HG03095 (cell line): ENCODE data around the gene GNAI2.
"Not testable (repeated sequence)": the region's sequence is repeated elsewhere in the genome, so short reads cannot be mapped to it uniquely, and the experiment has no call there.

Experiments used
- ATAC-seq: cut with Tn5 transposase; IDR thresholded peaks from one replicate; pipeline ENCODE4 v1.9.1; 2021; ENCODE audit warnings: moderate library complexity; ENCODE audit not compliant: unreplicated experiment

Gene GNAI2

DNA sequence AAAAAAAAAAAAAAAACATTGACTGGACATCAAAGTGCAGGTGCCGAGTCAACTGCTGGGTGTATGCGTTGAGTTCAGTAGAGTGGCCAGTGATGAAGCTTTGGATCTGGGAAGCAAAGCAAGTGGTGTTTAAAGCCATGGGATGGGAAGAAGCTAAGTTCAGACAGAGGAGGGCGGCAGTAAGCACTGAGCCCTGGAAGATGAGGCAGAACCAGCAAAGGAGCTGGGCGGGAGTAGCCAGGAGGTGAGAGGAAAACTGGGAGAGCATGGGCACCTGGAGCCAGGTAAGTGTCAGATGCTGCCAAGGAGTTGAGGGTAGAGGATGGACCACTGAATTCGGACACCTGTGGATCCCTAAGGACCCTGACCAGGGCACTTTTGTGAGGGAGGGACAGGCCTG, 11.4 kb upstream of the GNAI2 start:
- ATAC-seq: no peak

GRCh38 chr3:50226888-50227389, 9.1 kb upstream of the GNAI2 start:
- peak; percentile 18 for ATAC-seq

DNA sequence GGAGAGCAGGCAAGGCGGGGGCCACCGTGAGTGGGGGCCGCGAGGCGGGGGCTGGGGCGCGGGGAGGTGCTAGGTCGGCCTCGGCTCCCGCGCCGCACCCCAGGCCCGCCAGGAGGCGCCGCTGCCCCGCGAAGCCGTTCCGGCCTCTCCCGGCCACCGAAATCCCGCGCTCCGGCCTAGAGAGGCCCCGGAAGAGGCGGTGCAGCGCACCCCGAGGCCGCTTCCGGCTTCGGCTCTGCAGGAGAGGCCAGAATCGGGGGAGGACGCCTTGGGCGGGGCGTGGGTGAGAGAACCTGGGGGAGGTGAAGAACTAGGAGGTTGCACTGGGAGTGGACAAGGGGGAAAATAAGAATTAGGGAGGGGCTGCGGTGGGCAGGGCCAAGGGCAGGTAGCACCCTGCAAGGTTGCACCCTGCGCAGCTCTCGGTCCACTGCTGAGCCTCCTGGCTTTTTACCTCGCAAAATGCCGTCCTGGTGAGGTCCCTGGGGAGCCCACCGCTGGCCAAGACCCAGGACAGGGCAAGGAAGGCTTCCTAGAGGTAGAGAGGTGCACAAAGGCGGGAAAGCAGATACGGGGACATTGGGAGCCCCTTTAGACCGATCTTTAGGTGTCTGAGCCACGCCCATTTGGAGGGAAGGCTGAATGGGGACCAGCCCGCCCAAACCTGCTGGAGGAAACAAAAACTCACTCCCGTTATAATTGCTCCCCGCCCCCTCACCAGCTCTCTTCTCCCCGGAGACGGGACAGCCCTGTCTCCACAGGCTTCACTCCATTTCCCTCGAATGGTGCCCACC, 8.4 kb upstream of the GNAI2 start:
- peak; percentile 83 for ATAC-seq

DNA sequence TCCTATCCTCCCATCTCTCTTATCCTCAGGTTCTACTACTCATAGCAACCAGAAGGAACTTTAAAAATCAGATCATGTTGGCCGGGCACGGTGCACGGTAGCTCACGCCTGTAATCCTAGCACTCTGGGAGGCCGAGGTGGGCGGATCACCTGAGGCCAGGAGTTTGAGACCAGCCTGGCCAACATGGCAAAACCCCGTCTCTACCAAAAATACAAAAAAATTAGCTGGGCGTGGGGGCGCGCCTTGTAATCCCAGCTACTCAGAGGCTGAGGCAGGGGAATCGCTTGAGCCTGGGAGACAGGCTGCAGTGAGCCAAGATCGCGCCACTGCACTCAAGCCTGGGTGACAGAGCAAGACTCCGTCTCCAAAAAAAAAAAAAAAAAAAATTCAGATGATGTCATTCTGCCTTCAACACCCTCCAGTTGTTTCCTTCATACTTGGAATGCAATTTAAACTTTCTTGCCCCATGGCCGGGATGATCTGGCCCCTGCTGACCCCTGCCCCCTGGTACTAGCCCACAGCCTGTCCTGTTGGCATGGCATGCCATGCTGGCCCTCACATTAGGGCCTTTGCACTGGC, 7.7 kb upstream of the GNAI2 start:
- ATAC-seq: not testable (repeated sequence)

DNA sequence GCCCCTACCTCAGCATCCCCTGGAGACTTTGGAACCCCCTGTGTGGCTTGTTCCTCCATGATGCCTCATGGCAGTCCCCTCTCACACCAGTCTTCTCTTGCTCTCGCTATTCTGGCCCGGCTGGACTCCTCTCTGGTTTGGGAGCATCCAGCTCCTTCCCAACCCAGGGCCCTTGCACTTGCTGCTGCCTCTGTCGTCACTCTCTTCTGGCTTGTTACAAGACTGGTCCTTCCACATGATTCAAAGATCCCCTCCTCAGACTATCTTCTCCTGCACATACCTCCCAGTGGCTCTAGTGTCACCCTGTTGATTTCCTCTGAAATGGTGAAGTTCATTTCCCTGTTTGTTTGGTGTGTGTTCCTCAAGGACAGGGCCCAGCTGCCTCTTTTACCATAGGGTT, 6.5 kb upstream of the GNAI2 start:
- ATAC-seq: no peak

DNA sequence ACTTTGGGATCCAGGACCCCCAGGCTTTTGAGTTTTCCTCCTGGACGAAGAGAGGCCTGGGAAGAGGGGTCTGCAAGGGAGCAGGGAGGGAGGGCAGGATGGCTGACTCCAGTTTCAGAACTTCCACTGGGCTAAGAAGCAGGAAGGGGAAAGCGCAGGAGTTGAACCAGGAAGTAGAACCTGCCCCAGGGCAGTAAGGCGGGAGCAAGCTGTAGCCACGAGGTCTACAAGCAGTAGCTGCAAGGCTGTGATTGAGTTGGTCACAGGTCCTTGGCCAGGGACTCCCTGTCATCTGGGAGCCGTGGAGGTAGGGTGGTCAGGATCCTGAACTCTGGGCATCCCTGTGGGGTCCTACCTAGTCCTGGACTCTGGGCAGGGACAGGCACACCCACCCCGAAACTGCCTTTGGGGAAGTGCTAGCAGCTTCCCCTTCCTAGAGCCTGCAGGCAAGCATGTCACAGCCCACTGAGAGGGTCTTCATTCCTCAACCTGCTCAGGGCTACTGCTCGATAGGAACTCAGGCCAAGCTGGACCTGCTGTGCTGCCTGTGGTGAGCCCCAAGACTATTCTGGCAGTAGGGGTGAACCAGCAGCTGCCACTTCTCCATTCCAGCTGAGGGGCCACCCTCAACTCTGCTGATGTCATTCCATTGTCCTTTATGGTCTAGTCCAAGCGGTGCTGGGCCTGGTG, 5.8 kb upstream of the GNAI2 start:
- ATAC-seq: no peak

- no peak for ATAC-seq
These were observed 5.2 kb upstream of the GNAI2 start for GRCh38 chr3:50230794-50231125.

DNA sequence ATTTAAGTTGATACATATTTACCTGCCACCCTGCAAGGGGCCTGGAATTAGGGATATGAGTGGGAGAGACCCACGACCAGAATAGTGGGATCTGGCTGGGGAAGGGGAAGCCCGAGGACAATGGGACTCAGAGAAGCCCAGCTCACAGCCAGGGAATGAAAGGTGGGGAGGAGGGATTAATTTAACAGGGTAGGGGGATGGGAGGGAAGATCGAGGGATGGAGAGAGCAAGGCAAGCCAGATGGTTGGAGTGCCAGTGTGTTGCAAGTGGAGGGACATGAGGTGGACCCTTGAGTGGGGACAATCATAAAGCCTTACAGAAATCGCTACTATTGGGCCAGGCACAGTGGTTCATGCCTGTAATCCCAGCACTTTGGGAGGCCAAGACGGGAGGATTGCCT, 4.4 kb upstream of the GNAI2 start:
- ATAC-seq: no peak

DNA sequence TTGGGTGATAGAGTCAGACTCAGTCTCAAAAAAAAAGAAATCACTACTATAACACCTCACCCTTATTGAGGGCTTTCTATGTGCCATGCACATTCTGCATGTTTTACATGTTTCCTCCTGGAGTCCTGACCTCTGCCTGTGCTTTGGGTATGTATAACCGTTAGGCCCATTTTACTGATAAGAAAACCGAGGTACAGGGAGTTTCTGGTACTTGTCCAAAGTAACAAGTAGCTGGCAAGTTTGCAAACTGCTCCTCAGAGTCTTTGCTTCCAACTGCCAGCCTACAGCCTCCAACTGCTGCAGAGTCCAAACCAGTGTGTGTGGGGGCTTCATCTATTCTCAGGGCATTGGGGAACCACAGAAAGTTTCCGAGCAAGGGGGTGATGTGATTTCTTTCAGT, 3.7 kb upstream of the GNAI2 start:
- no peak for ATAC-seq

- no peak for ATAC-seq
These were observed 2.8 kb upstream of the GNAI2 start for GRCh38 chr3:50233176-50233575.

DNA sequence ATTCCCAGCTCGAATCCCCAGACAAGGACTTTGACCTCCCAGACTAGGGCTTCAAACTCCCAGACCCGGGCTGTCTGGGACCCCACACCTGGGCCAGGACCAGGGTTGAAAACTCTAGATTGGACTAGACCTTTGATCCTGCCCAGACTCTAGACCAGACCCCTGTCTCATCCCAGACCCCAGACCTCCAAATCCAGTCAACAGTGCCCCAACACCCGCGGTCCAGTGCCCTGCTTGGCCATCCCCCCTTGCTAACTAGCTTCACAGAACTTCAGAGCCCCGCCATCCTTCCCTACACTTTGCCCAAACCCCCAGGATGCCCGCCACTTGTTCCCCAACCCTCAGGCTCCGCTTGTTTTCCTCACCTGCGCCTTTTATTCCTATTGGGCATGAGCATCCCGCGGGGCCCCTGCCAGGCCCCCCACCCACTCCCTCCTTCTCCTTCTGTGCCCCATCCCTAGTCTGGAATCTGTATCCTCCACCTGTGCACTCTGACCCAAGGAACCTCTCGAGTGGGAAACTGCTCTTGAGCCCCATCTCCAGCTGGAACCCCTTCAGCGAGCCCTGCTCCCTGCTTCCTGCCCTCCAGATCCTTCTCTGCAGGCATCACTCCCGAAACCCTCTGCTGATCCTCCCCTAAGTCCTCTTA, 604 bp downstream of the GNAI2 start:
- ATAC-seq: no peak

DNA sequence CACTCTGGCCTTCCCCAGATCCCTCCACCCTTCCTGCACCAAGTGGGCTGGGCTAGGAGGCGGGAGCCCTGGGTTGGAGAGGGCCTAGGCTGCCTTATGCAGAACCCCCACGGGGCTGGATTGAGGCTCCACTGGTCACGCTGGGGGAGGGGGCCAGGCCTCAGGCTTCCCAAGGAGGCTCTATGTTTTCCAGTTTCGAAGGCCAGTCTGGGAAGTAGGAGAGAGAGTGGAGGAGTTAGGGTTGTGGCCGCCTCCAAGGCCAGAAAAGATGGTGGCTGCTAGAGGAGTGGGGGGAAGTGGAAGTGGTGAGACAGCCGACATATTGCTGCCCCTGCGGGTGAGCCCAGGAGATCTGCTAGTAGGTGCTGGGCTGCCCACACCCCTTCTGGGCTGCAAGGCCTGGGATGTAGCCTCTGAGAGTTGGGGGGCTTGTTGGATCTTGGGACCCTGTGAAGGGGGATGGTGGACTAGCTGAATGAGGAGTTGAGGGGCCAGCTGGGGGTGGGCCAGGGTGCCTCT, 1.2 kb downstream of the GNAI2 start:
- ATAC-seq: no peak

DNA sequence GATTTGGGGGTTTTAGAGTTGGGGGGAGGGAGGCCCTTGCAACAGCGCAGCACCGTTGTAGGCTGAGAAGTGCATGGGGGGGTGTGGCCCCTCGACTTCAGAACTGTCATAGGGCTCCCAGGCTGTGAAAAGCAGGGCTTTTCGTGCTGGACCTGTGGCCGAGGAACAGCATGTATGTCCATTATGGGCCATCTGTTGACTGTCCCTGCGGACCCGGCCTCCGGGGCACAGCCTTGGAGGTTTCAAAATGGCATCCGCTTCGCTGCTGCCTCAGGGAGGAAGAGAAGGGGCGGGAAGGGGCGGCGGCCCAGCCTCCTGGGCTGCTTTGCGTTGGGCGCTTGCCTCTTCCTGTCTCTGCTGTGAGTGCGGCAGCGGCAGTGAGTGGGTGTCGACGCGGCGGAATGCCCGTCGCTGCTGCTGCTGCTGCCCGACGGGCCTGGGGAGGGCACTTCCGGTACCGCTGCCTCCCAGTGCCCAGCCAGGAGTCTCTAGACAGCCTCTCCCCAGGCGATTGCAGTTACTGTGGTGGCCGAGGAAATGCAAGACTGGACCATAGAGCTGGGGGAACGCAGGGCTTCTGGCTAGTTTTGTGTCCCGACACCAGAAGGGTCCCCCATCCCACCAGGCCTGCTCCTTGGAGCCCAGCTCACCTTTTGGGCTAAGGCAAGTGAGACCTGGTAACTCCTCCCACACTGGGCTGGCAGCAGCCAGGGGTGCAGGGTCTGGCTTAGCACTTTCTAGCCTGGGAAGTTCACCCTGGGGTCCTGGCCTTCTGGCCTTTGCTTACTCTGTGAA, 1.9 kb downstream of the GNAI2 start:
- peak; percentile 23 for ATAC-seq

DNA sequence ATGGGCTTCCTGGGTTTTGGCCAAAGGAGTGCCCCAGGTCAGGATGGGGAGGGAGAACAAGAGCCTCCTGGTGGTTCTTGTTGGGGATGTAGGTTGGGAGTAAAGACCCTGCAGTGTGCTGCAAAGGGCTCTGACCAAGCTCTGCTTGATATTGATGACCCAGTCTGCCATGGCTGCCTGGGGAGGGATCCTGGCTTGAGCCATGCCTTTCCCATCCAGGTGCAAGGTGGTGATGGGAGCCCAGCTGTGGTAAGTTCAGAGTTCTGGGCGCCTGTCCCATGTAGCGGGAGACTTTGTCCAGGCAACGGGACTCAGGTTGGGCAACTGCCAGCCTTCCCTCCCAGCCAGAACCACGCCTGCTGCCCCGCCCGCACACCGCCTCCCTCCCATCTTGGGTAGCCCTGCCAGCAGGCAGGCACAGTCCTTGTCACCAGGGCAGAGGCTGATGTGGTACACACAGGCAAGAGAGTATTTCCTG, 2.6 kb downstream of the GNAI2 start:
- no peak for ATAC-seq

DNA sequence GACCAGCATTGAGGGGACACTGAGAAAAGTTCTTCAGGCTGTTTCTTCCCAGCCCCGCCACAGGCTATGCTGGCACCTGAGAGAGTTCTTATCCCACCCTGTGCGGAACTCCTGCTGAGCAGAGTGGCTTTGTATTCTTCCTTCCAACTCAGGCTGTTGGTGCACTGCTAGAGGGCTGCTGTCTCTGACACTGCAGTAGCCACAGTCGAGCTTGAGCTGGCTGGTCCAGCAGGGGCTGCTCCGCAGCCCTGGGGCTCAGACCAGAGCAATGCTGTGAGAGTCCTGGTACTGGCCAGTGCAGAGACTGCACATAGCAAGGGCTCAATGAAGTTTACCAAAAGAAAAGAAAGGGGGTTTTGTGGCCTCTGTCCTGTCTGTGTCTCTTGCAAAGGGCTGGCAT, 3.6 kb downstream of the GNAI2 start:
- ATAC-seq: no peak

DNA sequence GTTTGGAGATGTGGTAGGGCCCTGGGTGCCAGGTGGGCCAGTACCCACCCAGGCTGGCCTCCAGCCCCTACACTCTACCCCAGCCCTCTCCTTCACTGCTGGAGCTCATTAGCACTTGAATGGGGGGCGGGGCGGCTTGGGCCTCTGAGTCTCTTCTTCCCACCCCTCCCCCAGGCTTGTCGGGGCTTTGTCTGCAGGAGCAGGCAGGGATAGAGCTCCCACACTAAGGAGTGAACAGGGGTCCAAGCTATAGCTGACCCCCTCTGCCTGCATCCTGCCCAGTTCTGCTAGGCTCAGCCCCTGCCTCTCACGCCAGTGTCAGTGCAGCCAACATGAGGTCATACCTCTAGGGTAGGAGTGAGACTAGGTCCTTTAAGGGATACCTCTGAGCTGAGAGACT, 5.2 kb downstream of the GNAI2 start:
- ATAC-seq: no peak

DNA sequence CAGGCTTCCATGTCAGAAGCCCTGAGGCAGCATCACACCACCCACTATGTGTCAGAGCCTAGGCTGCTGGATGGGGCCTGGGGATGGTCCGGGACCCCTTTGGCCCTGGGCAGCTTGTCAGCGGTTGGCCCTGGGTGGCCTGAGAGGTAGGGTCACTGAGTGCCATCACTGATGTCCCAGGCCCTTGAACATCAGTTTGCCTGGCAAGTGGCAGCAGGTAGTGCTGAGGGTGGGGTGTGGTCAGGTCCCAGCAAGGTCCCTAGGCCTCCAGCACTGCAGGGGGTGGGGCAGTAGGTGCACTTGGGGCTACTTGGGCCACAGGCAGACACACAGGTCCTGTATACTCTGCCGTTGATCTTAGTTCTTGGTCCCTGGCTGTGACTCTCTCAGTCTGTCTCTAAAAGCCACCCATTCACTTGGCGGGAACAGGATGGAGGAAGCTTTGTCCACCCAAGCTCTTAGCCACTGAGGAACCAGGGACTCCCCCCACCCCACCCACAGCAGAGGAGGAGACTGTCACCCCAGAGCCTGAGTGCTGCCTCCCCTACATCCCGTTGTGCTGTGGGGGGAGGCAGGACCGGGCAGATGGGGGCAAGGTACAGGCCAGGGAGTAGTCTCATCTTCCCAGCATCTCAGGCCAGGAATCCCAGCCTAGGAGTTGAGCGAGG, 5.8 kb downstream of the GNAI2 start:
- ATAC-seq: no peak

DNA sequence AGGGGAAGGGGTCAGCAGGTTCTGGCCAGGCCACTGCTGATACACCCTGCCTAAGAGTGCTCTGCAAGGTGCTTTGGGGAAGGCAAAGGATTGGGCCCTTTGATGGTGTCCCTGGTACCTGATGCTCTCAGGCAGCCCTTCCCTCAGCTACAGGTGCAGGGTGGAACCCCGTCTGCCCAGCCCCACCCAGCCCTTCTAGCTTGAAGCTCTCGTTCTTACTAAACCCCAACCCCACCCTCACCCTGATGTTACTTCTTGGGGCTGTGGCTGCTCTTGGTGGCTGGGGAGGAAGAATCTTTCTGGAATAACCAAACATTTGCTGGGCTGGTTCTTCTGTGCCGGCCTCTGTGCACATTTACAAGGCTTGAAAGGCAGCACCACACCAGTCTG, 6.4 kb downstream of the GNAI2 start:
- no peak for ATAC-seq

GRCh38 chr3:50242851-50243542, 7.0 kb downstream of the GNAI2 start:
- no peak for ATAC-seq

DNA sequence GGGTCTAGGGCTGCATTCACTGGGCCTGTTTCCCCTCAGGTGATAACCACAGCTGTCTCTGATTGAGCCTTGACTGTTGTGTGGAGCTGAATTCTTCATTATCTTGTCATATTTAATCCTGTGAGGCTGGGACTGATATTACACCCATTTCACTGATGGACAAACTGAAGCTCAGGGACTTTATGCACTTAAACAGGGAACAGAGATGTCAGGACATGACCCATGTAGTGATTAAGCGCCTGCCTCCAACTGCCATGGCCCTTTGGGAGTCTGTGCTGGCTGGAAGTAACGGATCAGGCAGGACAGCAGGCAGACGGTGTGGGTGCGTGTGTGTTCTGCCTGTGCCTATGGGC, 7.5 kb downstream of the GNAI2 start:
- ATAC-seq: no peak
